ENCODE data around the gene AK5.

The AK5 gene

GRCh38 chr1:77582905-77583304, 301.1 kb downstream of the AK5 start:
- DNase-seq (ENCODE audit: low read depth in 1 of 2, low spot score in 1 of 2) = no peak

DNA sequence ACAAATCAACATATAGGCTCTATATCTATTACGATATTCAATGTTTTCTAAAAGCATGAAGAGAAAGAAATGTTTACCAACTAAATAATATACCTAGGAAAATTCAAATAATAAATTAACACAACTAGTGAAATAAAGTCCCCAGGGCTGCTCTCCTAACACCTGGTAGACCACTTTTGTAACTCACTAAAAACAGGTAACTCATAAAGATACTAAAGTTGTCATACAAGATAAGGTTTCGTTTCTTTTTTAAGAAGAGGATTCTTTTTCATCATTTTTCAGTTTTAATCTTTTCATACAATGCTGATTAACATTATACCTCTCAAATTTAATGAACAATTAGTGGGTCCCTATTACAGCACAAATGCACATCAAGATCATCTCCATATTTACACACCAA, 301.7 kb downstream of the AK5 start:
- DNase-seq (ENCODE audit: low read depth in 1 of 2, low spot score in 1 of 2) = no peak

DNA sequence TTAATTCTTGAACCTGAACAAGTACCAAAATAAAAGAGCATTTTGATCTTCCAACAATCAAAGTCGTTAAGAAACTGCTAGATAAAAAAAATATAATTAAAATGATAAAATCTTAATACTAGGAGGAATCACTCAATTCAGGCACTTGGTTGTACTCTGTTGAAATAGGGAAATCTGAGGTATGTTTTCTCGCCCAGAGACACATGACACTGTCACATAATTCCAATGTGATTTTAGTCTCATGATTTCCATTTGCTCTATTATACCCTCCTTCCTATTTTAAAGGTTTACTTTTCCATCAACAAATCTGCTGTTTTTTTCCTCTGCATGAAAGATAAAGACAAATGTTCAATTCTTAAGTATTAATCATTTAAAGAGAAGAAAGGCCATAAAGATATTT, 303.1 kb downstream of the AK5 start:
- DNase-seq (ENCODE audit: low read depth in 1 of 2, low spot score in 1 of 2) = no peak

DNA sequence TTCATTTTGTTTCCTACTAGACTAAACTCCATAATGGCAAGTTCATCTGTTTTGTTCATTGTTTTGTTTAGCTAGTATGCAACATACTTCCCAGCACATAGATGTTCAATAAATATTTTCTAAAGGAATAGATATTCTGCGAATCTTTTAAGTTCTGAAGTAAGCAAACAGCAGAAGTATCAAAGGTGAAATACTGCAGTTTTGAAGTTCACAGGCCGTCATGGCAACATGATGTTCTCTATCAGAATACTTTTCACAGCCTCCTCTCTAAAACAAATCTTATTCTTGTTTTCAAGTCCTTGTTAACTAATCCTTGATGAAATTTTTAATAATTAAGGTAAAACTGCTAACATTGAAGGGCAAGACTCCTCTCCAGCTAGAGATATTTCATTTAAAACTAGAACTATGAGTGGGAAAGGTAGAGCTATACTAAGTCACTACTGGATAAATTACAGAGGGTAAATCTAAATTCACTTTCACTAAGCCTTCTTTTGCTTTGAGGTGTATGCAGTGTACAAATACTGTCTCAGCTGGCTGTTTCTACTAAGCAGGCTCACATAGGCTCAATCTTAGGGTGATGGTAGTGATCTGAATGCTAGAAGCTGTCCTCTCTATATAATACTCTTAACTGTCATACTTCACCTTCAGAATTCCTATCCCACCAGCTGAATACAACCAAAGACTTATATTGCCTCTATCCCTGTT, 303.9 kb downstream of the AK5 start:
- DNase-seq (ENCODE audit: low read depth in 1 of 2, low spot score in 1 of 2) = no peak

DNA sequence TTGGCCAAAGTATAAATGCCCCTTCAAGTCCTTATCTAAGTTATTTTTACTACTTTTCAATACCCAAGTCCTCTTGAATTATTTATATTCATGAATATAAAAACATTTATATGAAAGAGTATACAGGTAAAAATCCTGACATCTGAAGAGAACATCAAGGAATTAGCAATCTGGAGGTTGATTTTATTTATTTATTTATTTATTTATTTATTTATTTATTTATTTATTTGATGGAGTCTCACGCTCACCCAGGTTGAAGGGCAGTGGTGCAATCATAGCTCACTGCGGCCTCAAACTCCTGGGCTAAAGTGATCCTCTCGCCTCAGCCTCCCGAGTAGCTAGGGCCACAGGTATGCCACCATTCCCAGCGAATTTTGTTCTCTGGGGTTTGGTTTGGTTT, 307.4 kb downstream of the AK5 start:
- no peak for DNase-seq (ENCODE audit: low read depth in 1 of 2, low spot score in 1 of 2)

DNA sequence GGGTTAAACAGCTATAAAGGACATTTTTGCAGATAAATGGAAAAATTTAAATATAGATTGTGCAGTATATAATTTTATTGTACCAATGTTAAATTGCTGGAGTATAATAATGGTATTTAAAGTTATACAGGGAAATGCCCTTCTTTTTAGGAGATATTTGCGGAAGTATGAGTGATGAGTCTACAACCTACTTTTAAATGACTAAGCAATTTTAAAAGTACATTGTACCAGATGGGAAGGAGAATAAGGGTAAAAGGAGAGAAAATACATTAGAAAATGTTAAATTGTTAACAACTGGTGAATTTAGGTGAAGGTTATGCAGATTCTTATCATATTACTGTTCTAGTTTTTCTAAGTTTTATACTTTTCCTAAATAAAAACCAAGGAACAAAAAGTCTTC, 308.8 kb downstream of the AK5 start:
- no peak for DNase-seq (ENCODE audit: low read depth in 1 of 2, low spot score in 1 of 2)

- DNase-seq (ENCODE audit: low read depth in 1 of 2, low spot score in 1 of 2) = no peak
Observed at GRCh38 chr1:77592906-77593305, 311.1 kb downstream of the AK5 start.

DNA sequence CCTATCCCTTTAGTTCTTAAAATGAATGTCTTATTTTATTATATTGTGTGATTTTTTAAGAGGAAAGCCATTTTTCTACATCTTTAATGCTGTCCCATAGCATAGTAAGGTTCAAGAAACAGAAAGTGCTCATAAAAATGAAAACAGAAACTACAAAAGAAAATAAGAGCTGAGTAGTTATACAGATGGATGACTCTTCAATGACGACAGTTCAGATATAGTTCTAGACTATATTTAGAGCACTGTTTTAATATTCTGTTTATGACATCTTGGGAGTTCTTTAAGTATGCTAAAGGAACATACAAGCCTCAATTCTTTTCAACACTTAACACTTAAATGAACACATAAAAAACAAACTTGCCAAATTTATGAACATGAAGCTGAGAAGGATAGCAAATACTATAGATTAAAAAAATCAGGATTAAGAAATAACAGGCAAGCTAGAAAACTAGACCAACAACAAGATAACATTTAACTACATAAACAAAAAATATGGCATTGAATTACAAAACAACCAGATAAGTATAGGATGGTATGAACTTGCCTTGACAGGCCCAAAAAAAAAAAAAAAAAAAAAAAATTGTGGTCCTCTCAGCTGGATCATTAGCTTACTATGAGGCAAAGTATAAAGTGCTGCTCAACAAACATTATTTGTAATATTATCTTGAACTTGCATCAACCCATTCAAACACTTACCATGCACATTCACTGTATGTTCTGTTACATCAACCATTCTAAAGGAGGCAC, 312.7 kb downstream of the AK5 start:
- DNase-seq (ENCODE audit: low read depth in 1 of 2, low spot score in 1 of 2) = no peak

- DNase-seq (ENCODE audit: low read depth in 1 of 2, low spot score in 1 of 2) = no peak
Observed at GRCh38 chr1:77597310-77597709, 315.5 kb downstream of the AK5 start.

DNA sequence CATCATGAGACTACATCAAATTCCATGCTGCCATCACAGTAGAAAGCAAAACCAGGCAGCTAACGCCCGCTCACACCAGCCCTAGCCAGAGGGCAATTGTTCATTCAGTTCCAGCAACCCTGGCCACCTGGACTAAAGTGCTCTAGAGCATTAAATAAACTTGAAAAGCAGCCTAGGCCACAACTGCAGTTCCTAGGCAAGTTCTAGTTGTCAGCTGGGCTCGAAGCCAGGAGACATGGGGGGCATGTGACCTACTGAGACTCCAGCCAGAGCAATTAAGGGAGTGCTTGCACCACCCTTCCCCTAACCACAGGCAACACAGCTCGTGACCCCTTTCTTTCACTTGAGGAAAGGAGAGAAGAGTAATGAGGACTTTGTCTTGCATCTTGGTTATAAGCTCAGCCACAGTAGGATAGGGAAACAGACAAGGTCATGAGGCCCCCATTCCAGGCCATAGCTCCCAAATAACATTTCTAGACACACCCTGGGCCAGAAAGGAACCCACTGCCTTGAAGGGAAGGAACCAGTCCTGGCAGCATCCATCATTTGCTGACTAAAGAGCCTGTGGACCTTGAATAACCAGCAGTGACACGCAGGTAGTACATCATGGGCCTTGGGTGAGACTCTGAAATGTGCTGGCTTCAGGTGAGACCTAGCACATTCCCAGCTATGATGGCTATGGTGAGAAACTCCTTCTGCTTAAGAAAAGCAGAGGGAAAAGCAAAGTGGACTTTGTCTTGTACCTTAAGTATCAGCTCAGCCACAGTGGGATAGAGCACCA, 323.6 kb downstream of the AK5 start:
- no peak for DNase-seq (ENCODE audit: low read depth in 1 of 2, low spot score in 1 of 2)

GRCh38 chr1:77608893-77609292, 327.1 kb downstream of the AK5 start:
- no peak for DNase-seq (ENCODE audit: low read depth in 1 of 2, low spot score in 1 of 2)
